PC-9 (cell line): Measurements from ENCODE around the gene KRTAP5-5.

Experiments
- EZH2 ChIP-seq: fragments of 200-600 bp; sonication (generic); IDR thresholded peaks from 2 replicates; pipeline ENCODE4 v1.8.0; 2017; ENCODE audit warnings: antibody characterized with exemption, low read depth
- TF ChIP-seq, protein P1 (sequence below): fragments of 200-600 bp; sonication (generic); conservative IDR thresholded peaks from 2 replicates; pipeline ENCODE4 v1.6.1; 2017; ENCODE audit warnings: mixed run types, antibody characterized with exemption, mild to moderate bottlenecking, moderate library complexity

DNA sequence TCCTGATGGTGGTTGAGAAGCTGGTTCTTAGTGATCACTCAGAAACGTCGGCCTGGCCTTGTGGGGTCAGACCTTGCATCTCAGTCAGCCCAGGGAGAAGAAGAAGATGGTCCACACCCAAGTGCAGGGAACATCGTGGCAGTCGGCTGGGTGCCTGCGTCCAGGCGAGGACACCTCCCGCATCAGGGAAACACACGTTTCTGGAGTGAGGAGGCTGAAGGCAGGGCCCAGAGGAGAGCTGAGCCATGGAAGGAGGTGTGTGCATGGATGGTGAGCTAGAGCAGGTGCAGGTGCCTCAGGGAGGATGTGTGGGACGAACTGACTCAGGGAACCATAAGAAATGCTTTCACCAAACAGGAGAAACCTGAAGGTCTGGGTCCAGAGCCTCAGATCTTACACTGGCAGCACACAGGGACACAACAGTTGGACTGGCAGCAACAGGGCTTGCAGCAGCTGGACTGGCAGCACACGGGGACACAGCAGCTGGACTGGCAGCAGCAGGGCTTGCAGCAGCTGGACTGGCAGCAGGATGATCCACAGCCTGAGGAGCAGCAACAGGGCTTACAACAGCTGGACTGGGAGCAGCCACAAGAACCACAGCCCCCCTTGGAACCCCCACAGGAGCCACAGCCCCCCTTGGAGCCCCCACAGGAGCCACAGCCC is 32.1 kb upstream of the KRTAP5-5 start:
- TF ChIP-seq EZH2 = no peak
- TF ChIP-seq, protein P1, sequence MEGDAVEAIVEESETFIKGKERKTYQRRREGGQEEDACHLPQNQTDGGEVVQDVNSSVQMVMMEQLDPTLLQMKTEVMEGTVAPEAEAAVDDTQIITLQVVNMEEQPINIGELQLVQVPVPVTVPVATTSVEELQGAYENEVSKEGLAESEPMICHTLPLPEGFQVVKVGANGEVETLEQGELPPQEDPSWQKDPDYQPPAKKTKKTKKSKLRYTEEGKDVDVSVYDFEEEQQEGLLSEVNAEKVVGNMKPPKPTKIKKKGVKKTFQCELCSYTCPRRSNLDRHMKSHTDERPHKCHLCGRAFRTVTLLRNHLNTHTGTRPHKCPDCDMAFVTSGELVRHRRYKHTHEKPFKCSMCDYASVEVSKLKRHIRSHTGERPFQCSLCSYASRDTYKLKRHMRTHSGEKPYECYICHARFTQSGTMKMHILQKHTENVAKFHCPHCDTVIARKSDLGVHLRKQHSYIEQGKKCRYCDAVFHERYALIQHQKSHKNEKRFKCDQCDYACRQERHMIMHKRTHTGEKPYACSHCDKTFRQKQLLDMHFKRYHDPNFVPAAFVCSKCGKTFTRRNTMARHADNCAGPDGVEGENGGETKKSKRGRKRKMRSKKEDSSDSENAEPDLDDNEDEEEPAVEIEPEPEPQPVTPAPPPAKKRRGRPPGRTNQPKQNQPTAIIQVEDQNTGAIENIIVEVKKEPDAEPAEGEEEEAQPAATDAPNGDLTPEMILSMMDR = no peak
